Osteoblast (primary cell): Measurements from ENCODE around the gene TSPAN4. TPM values are rescaled to one million over a fixed set of nuclear protein-coding genes. Genes with fewer than 3 reads are reported as not detected.

Source experiments
- DNase-seq: peaks from one replicate; pipeline ENCODE4 v3.0.0; 2011; ENCODE audit warnings: low spot score, mixed read lengths; ENCODE audit not compliant: insufficient read length; ENCODE audit errors: missing footprints
- H2AFZ ChIP-seq: 2 replicates; pipeline ENCODE4 v1.6.0; 2011; ENCODE audit warnings: mild to moderate bottlenecking, low read length
- H3K27ac ChIP-seq: 2 replicates; pipeline ENCODE4 v1.5.1; 2011; ENCODE audit warnings: mild to moderate bottlenecking, low read depth, low read length, moderate library complexity
- H3K27me3 ChIP-seq: 2 replicates; pipeline ENCODE4 v1.6.0; 2012; ENCODE audit warnings: mild to moderate bottlenecking, control low read depth, inconsistent platforms, low read length, moderate library complexity; ENCODE audit not compliant: insufficient read depth
- H3K36me3 ChIP-seq: 2 replicates; pipeline ENCODE4 v1.5.1; 2011; ENCODE audit warnings: mild to moderate bottlenecking, low read length, control low read depth, moderate library complexity; ENCODE audit not compliant: insufficient read depth
- H3K4me1 ChIP-seq: 2 replicates; pipeline ENCODE4 v1.5.1; 2011; ENCODE audit warnings: mild to moderate bottlenecking, low read length, control low read depth, moderate library complexity; ENCODE audit not compliant: insufficient read depth
- H3K4me2 ChIP-seq: 2 replicates; pipeline ENCODE4 v1.6.0; 2011; ENCODE audit warnings: mild to moderate bottlenecking, low read length; ENCODE audit not compliant: insufficient read depth
- H3K4me3 ChIP-seq: fragments of 200-600 bp; sonication (generic); 3 replicates; pipeline ENCODE4 v1.5.1; 2012; ENCODE audit warnings: mild to moderate bottlenecking, low read length, inconsistent platforms; ENCODE audit not compliant: insufficient read depth
- H3K79me2 ChIP-seq: 2 replicates; pipeline ENCODE4 v1.6.0; 2012; ENCODE audit warnings: mild to moderate bottlenecking, low read length, control low read depth, inconsistent platforms; ENCODE audit not compliant: insufficient read depth
- H3K9me3 ChIP-seq: 2 replicates; pipeline ENCODE4 v1.5.1; 2011; ENCODE audit warnings: low read depth, low read length, control low read depth
- H4K20me1 ChIP-seq: 2 replicates; pipeline ENCODE4 v1.6.0; 2012; ENCODE audit warnings: mild to moderate bottlenecking, low read length, control low read depth; ENCODE audit not compliant: insufficient read depth
- total RNA-seq: library from RNA; depleted of rRNA; stranded (reverse); fragments of >200 nt; gene quantifications from 2 replicates; pipeline ENCODE4 v1.2.3, GENCODE V29; 2012
- TF ChIP-seq, protein P1 (sequence below): IDR thresholded peaks from 2 replicates; pipeline ENCODE4 v1.5.1; 2011; ENCODE audit warnings: mild to moderate bottlenecking, low read depth, low read length, moderate library complexity; ENCODE audit errors: extremely low read depth

TSPAN4 gene
- total RNA-seq, 1 donor = 168 TPM

DNA sequence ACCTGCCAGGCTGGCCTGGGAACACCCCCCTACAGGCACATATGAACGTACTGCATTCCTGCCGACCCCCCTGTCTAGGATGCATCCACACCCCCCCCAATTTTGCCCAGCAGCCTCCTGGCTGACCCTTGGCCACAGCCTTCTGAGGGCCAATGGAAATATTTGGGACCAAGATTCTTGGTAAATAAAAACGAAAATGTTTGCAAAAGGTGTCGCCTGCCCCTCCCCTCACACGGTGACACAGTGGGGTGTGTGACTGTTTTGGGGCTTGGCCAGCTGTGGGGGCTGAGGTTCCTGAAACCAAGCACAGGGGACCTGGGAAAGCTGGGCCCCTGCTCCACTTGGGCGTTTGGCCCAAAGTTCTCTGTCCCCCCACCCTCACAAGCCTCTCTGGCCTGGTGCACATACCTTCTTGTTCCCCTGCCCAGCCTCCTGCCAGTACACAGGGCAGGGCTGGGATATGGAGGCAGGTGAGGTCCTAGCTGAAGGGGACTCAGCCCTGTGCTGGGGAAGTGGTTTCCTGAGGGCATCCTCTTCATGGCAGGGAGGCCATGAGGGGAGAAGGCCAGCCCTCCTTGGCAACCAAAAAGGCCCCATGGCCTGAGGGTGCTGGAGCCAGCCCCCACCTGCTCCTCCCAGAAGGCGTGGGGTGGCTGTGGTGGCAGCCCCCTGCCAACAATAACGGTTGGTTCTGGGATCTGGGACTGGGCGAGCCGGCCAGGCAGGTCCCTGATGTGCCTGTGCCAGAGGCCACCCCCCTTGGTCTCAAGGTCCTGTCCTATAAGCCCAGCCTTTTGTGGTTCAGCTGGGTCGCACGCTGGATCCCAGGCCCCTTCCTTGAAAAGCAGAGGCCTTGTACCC, 17.1 kb upstream of the TSPAN4 start:
- Histone ChIP-seq H3K27ac (no peak overlapping the region), H3K79me2 (peaks cover 20% of the 10 kb centered on the region), H4K20me1 (peaks cover 35% of the 10 kb centered on the region), H2AFZ (no peak overlapping the region), H3K9me3 (no peaks in the 10 kb centered on the region), H3K4me2 (no peak overlapping the region), H3K36me3 (peaks cover 13% of the 10 kb centered on the region), H3K4me3 (no peak overlapping the region), H3K4me1 (peaks cover 35% of the 10 kb centered on the region), H3K27me3 (no peaks in the 10 kb centered on the region)
- TF ChIP-seq, protein P1, sequence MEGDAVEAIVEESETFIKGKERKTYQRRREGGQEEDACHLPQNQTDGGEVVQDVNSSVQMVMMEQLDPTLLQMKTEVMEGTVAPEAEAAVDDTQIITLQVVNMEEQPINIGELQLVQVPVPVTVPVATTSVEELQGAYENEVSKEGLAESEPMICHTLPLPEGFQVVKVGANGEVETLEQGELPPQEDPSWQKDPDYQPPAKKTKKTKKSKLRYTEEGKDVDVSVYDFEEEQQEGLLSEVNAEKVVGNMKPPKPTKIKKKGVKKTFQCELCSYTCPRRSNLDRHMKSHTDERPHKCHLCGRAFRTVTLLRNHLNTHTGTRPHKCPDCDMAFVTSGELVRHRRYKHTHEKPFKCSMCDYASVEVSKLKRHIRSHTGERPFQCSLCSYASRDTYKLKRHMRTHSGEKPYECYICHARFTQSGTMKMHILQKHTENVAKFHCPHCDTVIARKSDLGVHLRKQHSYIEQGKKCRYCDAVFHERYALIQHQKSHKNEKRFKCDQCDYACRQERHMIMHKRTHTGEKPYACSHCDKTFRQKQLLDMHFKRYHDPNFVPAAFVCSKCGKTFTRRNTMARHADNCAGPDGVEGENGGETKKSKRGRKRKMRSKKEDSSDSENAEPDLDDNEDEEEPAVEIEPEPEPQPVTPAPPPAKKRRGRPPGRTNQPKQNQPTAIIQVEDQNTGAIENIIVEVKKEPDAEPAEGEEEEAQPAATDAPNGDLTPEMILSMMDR = no peak
- DNase-seq = no peak

- Histone ChIP-seq H3K27ac (no peak overlapping the region), H4K20me1 (peaks cover 32% of the 10 kb centered on the region), H3K27me3 (no peaks in the 10 kb centered on the region), H3K79me2 (peaks cover 14% of the 10 kb centered on the region), H3K4me1 (peaks cover 35% of the 10 kb centered on the region), H3K9me3 (no peaks in the 10 kb centered on the region), H3K4me2 (no peak overlapping the region), H3K36me3 (peaks cover 13% of the 10 kb centered on the region), H2AFZ (no peak overlapping the region), H3K4me3 (no peak overlapping the region)
- DNase-seq = no peak
- TF ChIP-seq, protein P1 = no peak
Measured at GRCh38 chr11:826227-826621, 16.4 kb upstream of the TSPAN4 start.

DNA sequence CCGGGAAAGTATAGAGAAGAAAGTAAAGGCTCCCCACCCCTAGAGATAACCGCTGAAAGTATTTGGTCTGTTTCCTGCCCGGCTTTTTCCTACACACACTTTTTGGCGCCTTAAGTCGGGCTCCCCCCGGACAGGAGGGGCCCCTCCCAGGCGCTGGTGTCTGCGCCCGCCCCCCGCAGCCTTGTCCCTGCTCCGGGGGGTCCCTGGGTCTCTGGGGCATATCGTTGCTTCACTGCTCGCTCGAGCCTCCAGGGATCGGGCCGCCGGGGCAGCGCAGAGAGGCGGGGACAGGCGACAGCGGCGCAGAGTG, 15.9 kb upstream of the TSPAN4 start:
- no peak for DNase-seq
- Histone ChIP-seq H4K20me1 (peaks cover 31% of the 10 kb centered on the region), H3K27ac (no peak overlapping the region), H3K79me2 (peaks cover 8% of the 10 kb centered on the region), H3K36me3 (peaks cover 13% of the 10 kb centered on the region), H3K9me3 (no peaks in the 10 kb centered on the region), H3K27me3 (no peaks in the 10 kb centered on the region), H3K4me1 (peaks cover 35% of the 10 kb centered on the region), H2AFZ (no peak overlapping the region), H3K4me2 (peak overlapping the region; percentile 58), H3K4me3 (peak overlapping the region; percentile 58)
- TF ChIP-seq, protein P1 = no peak

DNA sequence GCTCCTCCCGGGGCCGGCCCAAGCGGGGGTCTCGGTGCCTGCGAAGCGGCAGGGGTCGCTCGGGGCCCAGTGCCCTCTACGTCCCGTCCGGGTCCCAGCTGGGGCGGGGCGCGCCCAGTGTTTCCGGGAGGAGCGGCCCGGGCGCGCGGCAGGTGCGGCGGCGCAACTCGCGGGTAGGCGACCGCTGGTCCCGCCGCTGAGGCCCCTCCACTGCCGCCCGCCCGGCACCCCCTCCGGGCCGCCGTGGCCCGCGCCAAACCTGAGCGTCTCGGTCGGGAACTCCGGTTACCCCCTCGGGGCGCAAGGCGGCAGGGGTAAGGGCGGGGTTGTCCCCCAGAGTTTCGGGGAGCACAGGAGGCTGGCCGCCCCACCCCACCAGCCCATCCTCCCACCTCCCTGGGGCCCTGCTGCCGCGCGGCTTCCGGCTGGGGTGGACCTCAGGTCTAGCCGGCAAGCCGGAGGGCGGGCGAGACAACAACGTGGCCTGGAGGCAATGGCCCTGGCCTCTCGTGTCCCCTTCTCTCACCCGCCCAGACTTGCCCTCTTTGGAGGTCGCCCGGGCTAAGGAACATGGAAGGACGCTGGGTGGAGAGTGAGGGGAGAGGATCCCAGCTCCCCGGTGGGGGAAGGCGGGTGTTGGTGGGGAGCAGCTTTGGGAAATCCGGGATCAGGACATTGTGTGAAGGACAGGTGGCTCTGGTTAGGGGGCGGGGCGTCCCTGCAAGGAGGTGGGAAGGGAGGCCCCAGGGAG, 15.3 kb upstream of the TSPAN4 start:
- TF ChIP-seq, protein P1 = no peak
- DNase-seq = no peak
- Histone ChIP-seq H3K4me2 (peak overlapping the region; percentile 58), H3K4me3 (peak overlapping the region; percentile 58), H3K36me3 (peaks cover 12% of the 10 kb centered on the region), H3K9me3 (no peaks in the 10 kb centered on the region), H3K79me2 (peaks cover 3% of the 10 kb centered on the region), H4K20me1 (peaks cover 26% of the 10 kb centered on the region), H3K27ac (no peak overlapping the region), H3K4me1 (peaks cover 38% of the 10 kb centered on the region), H3K27me3 (no peaks in the 10 kb centered on the region), H2AFZ (no peak overlapping the region)
